Keratinocyte (primary cell): Measurements from ENCODE around the gene CHCHD6. TPM values are rescaled to one million over a fixed set of nuclear protein-coding genes. Genes with fewer than 3 reads are reported as not detected.

Source experiments
- DNase-seq: peaks from one replicate; pipeline ENCODE4 v3.0.0-alpha.2; 2011; ENCODE audit warnings: low read depth, missing footprints, low spot score
- FAIRE-seq: peaks from 2 replicates; lab custom pipeline; 2011; peaks lifted over from hg19 to GRCh38; lab: Jason Lieb, UNC
- H2AFZ ChIP-seq: 2 replicates; pipeline ENCODE4 v1.6.0; 2012; ENCODE audit warnings: low read length, control low read depth, inconsistent platforms; ENCODE audit not compliant: control insufficient read depth
- H3K27ac ChIP-seq: 2 replicates; pipeline ENCODE4 v1.5.1; 2011; ENCODE audit warnings: low read length; ENCODE audit not compliant: control insufficient read depth, insufficient read depth
- H3K27me3 ChIP-seq: 3 replicates; pipeline ENCODE4 v1.6.0; 2011; ENCODE audit warnings: low read length; ENCODE audit not compliant: control insufficient read depth, insufficient read depth; ENCODE audit errors: extremely low read depth
- H3K36me3 ChIP-seq, 2 experiments: 2 replicates in 1 of 2; 3 replicates in 1 of 2; pipeline ENCODE4 v1.5.1; 2011; ENCODE audit warnings: low read length in 2 of 2, mild to moderate bottlenecking in 1 of 2; ENCODE audit not compliant: control insufficient read depth in 2 of 2, insufficient read depth in 2 of 2; ENCODE audit errors: extremely low read depth in 1 of 2
- H3K4me1 ChIP-seq: 3 replicates; pipeline ENCODE4 v1.5.1; 2011; ENCODE audit warnings: low read length; ENCODE audit not compliant: control insufficient read depth, insufficient read depth; ENCODE audit errors: extremely low read depth
- H3K4me2 ChIP-seq: 3 replicates; pipeline ENCODE4 v1.6.0; 2011; ENCODE audit warnings: low read depth, low read length; ENCODE audit not compliant: control insufficient read depth, insufficient read depth; ENCODE audit errors: extremely low read depth
- H3K4me3 ChIP-seq, 3 experiments: fragments of 200-600 bp in 1 of 3; sonication (generic) in 1 of 3; 2 replicates in 2 of 3; 3 replicates in 1 of 3; pipeline ENCODE4 v1.5.1; 2011 to 2016; ENCODE audit warnings: low read length in 3 of 3, mild to moderate bottlenecking in 3 of 3, control low read depth in 2 of 3, inconsistent platforms in 1 of 3, low read depth in 1 of 3, mixed read lengths in 1 of 3, mixed run types in 1 of 3, moderate library complexity in 1 of 3; ENCODE audit not compliant: control insufficient read depth in 2 of 3, insufficient read depth in 2 of 3; ENCODE audit errors: extremely low read depth in 1 of 3
- H3K79me2 ChIP-seq: 2 replicates; pipeline ENCODE4 v1.6.0; 2012; ENCODE audit warnings: low read length; ENCODE audit not compliant: control insufficient read depth, insufficient read depth
- H3K9ac ChIP-seq: 3 replicates; pipeline ENCODE4 v1.6.0; 2011; ENCODE audit warnings: low read length; ENCODE audit not compliant: control insufficient read depth, insufficient read depth; ENCODE audit errors: extremely low read depth
- H3K9me1 ChIP-seq: 3 replicates; pipeline ENCODE4 v1.6.0; 2011; ENCODE audit warnings: low read length; ENCODE audit not compliant: control insufficient read depth, insufficient read depth; ENCODE audit errors: extremely low read depth
- H3K9me3 ChIP-seq: 2 replicates; pipeline ENCODE4 v1.5.1; 2012; ENCODE audit warnings: low read depth, low read length; ENCODE audit not compliant: control insufficient read depth
- H4K20me1 ChIP-seq: 3 replicates; pipeline ENCODE4 v1.6.0; 2011; ENCODE audit warnings: low read length; ENCODE audit not compliant: control insufficient read depth, insufficient read depth; ENCODE audit errors: extremely low read depth
- EZH2 ChIP-seq: IDR thresholded peaks from one replicate; pipeline ENCODE4 v1.6.1; 2012; ENCODE audit warnings: inconsistent platforms, mild to moderate bottlenecking, low read length, moderate library complexity
- dilution Hi-C: fragments of 300-500 bp; cut with MboI; formaldehyde crosslinking; loops from one replicate; pipeline ENCODE4 v1.7.0; 2020; ENCODE audit warnings: low sequenced_read_pairs; ENCODE audit not compliant: extremely low pct_ligation_motif_present
- polyA plus RNA-seq, 5 experiments: library from polyadenylated mRNA; depleted of rRNA in 3 of 5; stranded (reverse) in 3 of 5; stranded (forward) in 1 of 5; unstranded in 1 of 5; fragments of >200 nt; gene quantifications; 1 replicate in 1 of 5; 2 replicates in 3 of 5; 3 replicates in 1 of 5; pipeline versions ENCODE4 v1.2.1 to v1.2.3, GENCODE V29; 2011 to 2012; ENCODE audit warnings: missing spikeins in 2 of 5, low read depth in 1 of 5, low replicate concordance in 1 of 5
- TF ChIP-seq, protein P1 (sequence below), 3 experiments: IDR thresholded peaks in 1 of 3; conservative IDR thresholded peaks in 1 of 3; optimal IDR thresholded peaks in 1 of 3; 2 replicates in 2 of 3; 3 replicates in 1 of 3; pipeline versions ENCODE3 to v1.5.1; 2011; ENCODE audit warnings: low read length in 3 of 3, mild to moderate bottlenecking in 3 of 3, moderate library complexity in 2 of 3, control low read depth in 1 of 3, inconsistent platforms in 1 of 3; ENCODE audit not compliant: insufficient read depth in 2 of 3; ENCODE audit errors: extremely low read depth in 1 of 3

Gene CHCHD6
- polyA plus RNA-seq, 1 donor (not counting 4 experiments of a cell fraction or from before 2014, with no cell fraction given): 21.7 TPM

DNA sequence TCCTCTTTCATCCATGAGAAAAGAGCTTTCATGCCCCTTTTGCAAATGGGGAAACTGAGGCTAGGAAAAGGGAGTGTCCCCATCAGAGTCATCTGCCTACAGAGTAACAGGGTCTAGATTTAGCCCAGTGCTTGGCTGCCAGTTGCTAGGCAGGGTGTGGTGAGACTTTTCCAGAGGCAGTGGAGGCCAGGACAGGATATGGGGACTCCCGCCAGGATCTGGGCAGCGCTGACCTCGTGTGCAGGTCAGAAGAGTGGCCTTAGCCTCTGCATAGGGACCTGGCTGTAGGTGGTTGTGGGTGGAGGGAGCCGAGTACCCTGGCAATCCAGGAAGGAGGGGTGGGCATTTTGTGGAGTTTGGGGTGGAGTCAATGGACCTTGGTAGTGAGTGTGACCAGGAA is 283.1 kb downstream of the CHCHD6 start:
- peaks cover 49% of the 10 kb centered on the region for H4K20me1 ChIP-seq
- peaks cover 23% of the 10 kb centered on the region for H3K4me1 ChIP-seq
- no peaks in the 10 kb centered on the region for H3K9me1 ChIP-seq
- no peak overlapping the region for H2AFZ ChIP-seq
- no peak overlapping the region for H3K4me2 ChIP-seq
- H3K27ac ChIP-seq: no peak overlapping the region
- H3K4me3 ChIP-seq: no peak overlapping the region
- DNase-seq: no peak
- no peaks in the 10 kb centered on the region for H3K9me3 ChIP-seq
- H3K36me3 ChIP-seq: peaks cover 14 to 33% of the 10 kb centered on the region in 2 experiments
- no peak for TF ChIP-seq EZH2
- TF ChIP-seq, protein P1, sequence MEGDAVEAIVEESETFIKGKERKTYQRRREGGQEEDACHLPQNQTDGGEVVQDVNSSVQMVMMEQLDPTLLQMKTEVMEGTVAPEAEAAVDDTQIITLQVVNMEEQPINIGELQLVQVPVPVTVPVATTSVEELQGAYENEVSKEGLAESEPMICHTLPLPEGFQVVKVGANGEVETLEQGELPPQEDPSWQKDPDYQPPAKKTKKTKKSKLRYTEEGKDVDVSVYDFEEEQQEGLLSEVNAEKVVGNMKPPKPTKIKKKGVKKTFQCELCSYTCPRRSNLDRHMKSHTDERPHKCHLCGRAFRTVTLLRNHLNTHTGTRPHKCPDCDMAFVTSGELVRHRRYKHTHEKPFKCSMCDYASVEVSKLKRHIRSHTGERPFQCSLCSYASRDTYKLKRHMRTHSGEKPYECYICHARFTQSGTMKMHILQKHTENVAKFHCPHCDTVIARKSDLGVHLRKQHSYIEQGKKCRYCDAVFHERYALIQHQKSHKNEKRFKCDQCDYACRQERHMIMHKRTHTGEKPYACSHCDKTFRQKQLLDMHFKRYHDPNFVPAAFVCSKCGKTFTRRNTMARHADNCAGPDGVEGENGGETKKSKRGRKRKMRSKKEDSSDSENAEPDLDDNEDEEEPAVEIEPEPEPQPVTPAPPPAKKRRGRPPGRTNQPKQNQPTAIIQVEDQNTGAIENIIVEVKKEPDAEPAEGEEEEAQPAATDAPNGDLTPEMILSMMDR (optimal IDR thresholded peaks at IDR 0.05 in 1 of 3, IDR thresholded peaks at IDR 0.05 in 1 of 3, conservative IDR thresholded peaks at IDR 0.05 in 1 of 3; ENCODE audit: extremely low read depth in 1 of 3, insufficient read depth in 2 of 3, low read length in 3 of 3): no peak
- dilution Hi-C loops: no loop called here
- peaks cover 87% of the 10 kb centered on the region for H3K79me2 ChIP-seq
- H3K27me3 ChIP-seq: no peaks in the 10 kb centered on the region
- FAIRE-seq: no peak
- H3K9ac ChIP-seq: no peak overlapping the region

DNA sequence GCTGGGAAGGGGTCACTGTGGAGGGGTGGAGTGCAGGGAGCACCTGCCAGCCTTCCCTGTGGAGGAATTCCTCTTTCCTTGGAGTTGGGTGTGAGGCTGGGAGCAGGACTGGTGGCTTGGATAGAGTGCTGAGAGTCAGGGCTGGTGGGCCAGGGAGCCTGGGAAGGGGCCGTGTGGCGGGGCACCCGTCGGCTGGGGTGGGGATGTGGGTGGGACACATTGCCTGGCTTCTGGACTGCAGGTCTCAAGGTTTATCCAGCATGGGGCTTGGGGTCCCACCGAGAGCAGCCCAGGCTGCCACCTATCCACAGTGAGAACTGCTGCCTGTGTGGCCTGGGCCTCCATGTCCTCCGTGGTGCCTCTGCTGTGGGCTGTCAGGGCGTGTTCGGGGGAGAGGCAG is 283.6 kb downstream of the CHCHD6 start:
- Histone ChIP-seq H4K20me1 (peaks cover 52% of the 10 kb centered on the region), H3K36me3 (peaks cover 15 to 33% of the 10 kb centered on the region in 2 experiments), H3K4me2 (no peak overlapping the region), H3K9me3 (no peaks in the 10 kb centered on the region), H2AFZ (no peak overlapping the region), H3K79me2 (peaks cover 92% of the 10 kb centered on the region), H3K27ac (no peak overlapping the region), H3K4me1 (peaks cover 20% of the 10 kb centered on the region), H3K9ac (no peak overlapping the region), H3K4me3 (no peak overlapping the region), H3K9me1 (no peaks in the 10 kb centered on the region), H3K27me3 (no peaks in the 10 kb centered on the region)
- FAIRE-seq (no peak), DNase-seq (no peak)
- TF ChIP-seq, protein P1 (optimal IDR thresholded peaks at IDR 0.05 in 1 of 3, IDR thresholded peaks at IDR 0.05 in 1 of 3, conservative IDR thresholded peaks at IDR 0.05 in 1 of 3; ENCODE audit: extremely low read depth in 1 of 3, insufficient read depth in 2 of 3, low read length in 3 of 3): no peak
- no peak for TF ChIP-seq EZH2
- dilution Hi-C loops: no loop called here
